ENCODE results near the gene REV1. TPM values are rescaled to one million over a fixed set of nuclear protein-coding genes. Genes with fewer than 3 reads are reported as not detected.

REV1 gene
- total and polyA plus RNA-seq, 2 donors (not counting 3 experiments of a cell fraction or from before 2014, with no cell fraction given), result 16.6 to 50.3 TPM

DNA sequence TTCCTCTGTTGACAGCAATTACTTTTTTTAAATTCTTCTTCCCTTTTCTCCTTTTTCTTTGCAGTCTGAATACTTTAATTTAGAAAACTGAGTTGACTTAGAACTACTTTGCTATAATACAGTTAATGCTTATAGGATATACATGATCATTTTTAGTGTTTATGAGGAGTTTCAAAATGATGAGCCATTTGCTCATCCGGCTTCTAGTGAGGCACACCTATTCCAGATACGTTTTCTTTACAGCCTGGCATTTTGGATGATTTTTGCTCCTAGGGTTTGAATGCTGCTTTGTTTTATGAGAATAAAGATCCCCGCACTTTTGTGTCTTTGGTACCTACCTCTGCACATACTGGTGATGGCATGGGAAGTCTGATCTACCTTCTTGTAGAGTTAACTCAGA, 99.9 kb downstream of the REV1 start:
- DNase-seq (ENCODE audit: low read depth, low spot score), result no peak
- Histone ChIP-seq H3K9ac (replicated peaks; ENCODE audit: extremely low read depth, insufficient read depth, low read length) (no peak overlapping the region), H3K9me1 (replicated peaks; ENCODE audit: control insufficient read depth, extremely low read depth, insufficient read depth, low read length) (no peaks in the 10 kb centered on the region), H3K36me3 (ENCODE audit: control insufficient read depth in 2 of 2, extremely low read depth in 1 of 2, insufficient read depth in 2 of 2, low read length in 2 of 2) (peaks cover 7 to 19% of the 10 kb centered on the region in 2 experiments), H3K27me3 (ENCODE audit: control insufficient read depth in 2 of 2, insufficient read depth in 2 of 2, low read length in 2 of 2) (no peaks in the 10 kb centered on the region), H3K4me3 (replicated peaks in 1 of 3; ENCODE audit: insufficient read depth in 1 of 3, low read depth in 1 of 3, low read length in 3 of 3) (no peak overlapping the region), H2AFZ (ENCODE audit: low read depth, low read length) (no peak overlapping the region), H3K27ac (ENCODE audit: insufficient read depth, low read depth, low read length) (no peak overlapping the region), H3K4me2 (ENCODE audit: insufficient read depth, low read length) (no peak overlapping the region), H3K79me2 (ENCODE audit: control insufficient read depth, insufficient read depth, low read length) (peaks cover 3% of the 10 kb centered on the region), H4K20me1 (replicated peaks; ENCODE audit: control insufficient read depth, extremely low read depth, insufficient read depth, low read length) (no peaks in the 10 kb centered on the region), H3K9me3 (replicated peaks; ENCODE audit: control insufficient read depth, insufficient read depth, low read length) (no peaks in the 10 kb centered on the region), H3K4me1 (ENCODE audit: control insufficient read depth, extremely low read depth, insufficient read depth, low read length) (no peaks in the 10 kb centered on the region)
- TF ChIP-seq POLR2AphosphoS5 (IDR thresholded peaks at IDR 0.05; ENCODE audit: insufficient read depth, low read depth, low read length) (no peak), POLR2A (IDR thresholded peaks at IDR 0.05; ENCODE audit: low read depth, low read length) (no peak), EZH2 (IDR thresholded peaks at IDR 0.05; ENCODE audit: borderline replicate concordance, low read depth, low read length, severe bottlenecking) (no peak), CTCF (IDR thresholded peaks at IDR 0.05; ENCODE audit: extremely low read depth in 1 of 2, insufficient read depth in 1 of 2, low read depth in 1 of 2, low read length in 2 of 2) (no peak), GATA2 (IDR thresholded peaks at IDR 0.05; ENCODE audit: insufficient read depth, insufficient read length, low read depth, low read length) (no peak), FOS (IDR thresholded peaks at IDR 0.05; ENCODE audit: borderline replicate concordance, insufficient read depth, low read length) (no peak), JUN (IDR thresholded peaks at IDR 0.05; ENCODE audit: borderline replicate concordance, insufficient read depth, insufficient read length, low read depth) (no peak), MYC (IDR thresholded peaks at IDR 0.05; ENCODE audit: low read depth, low read length) (no peak)
- TF ChIP-seq, protein P1, sequence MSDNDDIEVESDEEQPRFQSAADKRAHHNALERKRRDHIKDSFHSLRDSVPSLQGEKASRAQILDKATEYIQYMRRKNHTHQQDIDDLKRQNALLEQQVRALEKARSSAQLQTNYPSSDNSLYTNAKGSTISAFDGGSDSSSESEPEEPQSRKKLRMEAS (IDR thresholded peaks at IDR 0.05; ENCODE audit: insufficient read depth, insufficient read length), result no peak
- BruUV-seq (replicated peaks), result TSS peak; percentile 74
- intact Hi-C loops (cut with micrococcal nuclease) (no loop called here), dilution Hi-C loops (cut with MboI; ENCODE audit: extremely low pct_ligation_motif_present, low sequenced_read_pairs) (no loop called here)
- no peak for FAIRE-seq
- ChIA-PET POLR2A (no interaction called here), CTCF (no interaction called here)
